Pancreas (tissue), 10 donors: Measurements from ENCODE around the gene VDAC1. TPM values are rescaled to one million over a fixed set of nuclear protein-coding genes. Genes with fewer than 3 reads are reported as not detected.

Source experiments
- ATAC-seq, 4 donors: fragments of 200-7000 bp; cut with Tn5 transposase; one replicate each; pipeline versions ENCODE4 v1.8.0 to v1.9.1; 2020; ENCODE audit warnings: mild to moderate bottlenecking in 4 of 4, moderate library complexity in 4 of 4
- DNase-seq, 6 donors: peaks; one replicate each; pipeline ENCODE4 v3.0.0-alpha.2; 2020
- FAIRE-seq: peaks from 2 replicates; lab custom pipeline; 2012; peaks lifted over from hg19 to GRCh38; lab: Jason Lieb, UNC
- H3K27ac ChIP-seq, 4 donors: fragments of 200-600 bp; sonication (generic); 1 replicate in 3 of 4; 2 replicates in 1 of 4; pipeline versions ENCODE4 v1.5.0 to v1.8.0; 2020
- H3K27me3 ChIP-seq, 4 donors: fragments of 200-600 bp; one replicate each; pipeline ENCODE4 v1.8.0; 2021
- H3K36me3 ChIP-seq, 3 donors: fragments of 200-600 bp; sonication (generic) in 1 of 3; one replicate each; pipeline versions ENCODE4 v1.5.0 to v1.8.0; 2020 to 2021
- H3K4me1 ChIP-seq, 3 donors: fragments of 200-600 bp; one replicate each; pipeline ENCODE4 v1.8.0; 2021
- H3K4me3 ChIP-seq, 4 donors: fragments of 200-600 bp; sonication (generic) in 2 of 4; one replicate each; pipeline versions ENCODE4 v1.5.0 to v1.8.0; 2020 to 2021
- H3K9me3 ChIP-seq, 4 donors: fragments of 200-600 bp; one replicate each; pipeline ENCODE4 v1.8.0; 2021
- WGBS, 2 donors: extraction: QIAGEN DNeasy Blood & Tissue Kit; methylation state at CpG; one replicate each; pipeline ENCODE4 v1.1.7; 2013; 5-methylcytosine and 5-hydroxymethylcytosine counted together
- intact Hi-C, 3 donors: fragments of 100-400 bp; cut with DNase I; formaldehyde crosslinking; loops; one replicate each; pipeline versions ENCODE4 v1.11.1 to v1.14.2; 2022
- polyA plus RNA-seq, 2 donors: library from polyadenylated mRNA; stranded (reverse); fragments of 200-250 nt; gene quantifications; one replicate each; pipeline ENCODE4 v1.2.3, GENCODE V29; 2013
- total RNA-seq, 6 donors: library from RNA; stranded (reverse); fragmentation: NEBNext Ultra II Directional in 4 of 6; extraction: Animal tissue kit (Norgen Biotek cat#: 25700) in 4 of 6; gene quantifications; one replicate each; pipeline versions ENCODE4 v1.2.1 to v1.2.4, GENCODE V29; 2021 to 2023
- TF ChIP-seq, protein P1 (sequence below), 4 donors: fragments of 200-600 bp; sonication (generic) in 3 of 4; IDR thresholded peaks; one replicate each; pipeline versions ENCODE4 v1.5.0 to v1.8.0; 2021; ENCODE audit warnings: antibody characterized with exemption in 4 of 4
- donor health status: healthy with polysubstance abuse.
- donor health status: DM: no; HTN: no; CAD: no; lungs with moderate emphysema.
- donor health status: DM: no; HTN: no; CAD: no.
- donor health status: control.
- donor health status: control.
- donor health status: Bipolar disorder and iron deficiency.
- donor health status: DM: yes; HTN: yes; CAD: no.
- donor health status: DM: no; HTN: no; CAD: no.
- donor health status: DM: no; HTN: no; CAD: no.
- donor health status: DM: yes; HTN: yes; CAD: no.

Gene VDAC1
- total and polyA plus RNA-seq, 8 donors: 41.8 to 87.8 (median 63.4) TPM

DNA sequence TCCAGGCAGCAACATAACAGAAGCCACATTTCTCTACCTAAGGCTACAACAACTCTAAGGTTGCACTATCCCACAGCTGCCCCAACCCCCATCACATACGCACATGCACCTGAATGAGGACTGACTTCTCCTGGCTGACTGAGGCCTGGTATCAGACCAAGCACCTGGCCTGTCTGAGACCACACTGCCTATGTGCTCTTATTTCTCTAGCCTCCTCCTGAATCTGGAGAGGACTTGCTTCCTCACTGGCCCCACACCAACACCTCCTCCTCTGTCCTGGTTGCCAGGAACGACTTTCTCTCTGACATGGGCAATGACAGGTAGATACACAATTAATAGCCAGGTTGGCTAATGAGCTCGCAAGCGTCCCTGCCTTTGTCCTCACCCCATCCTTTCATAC is 14.9 kb upstream of the VDAC1 start:
- peak overlapping the region in 3 of 4 donors; percentile 12 to 74 (median 58) for H3K27ac ChIP-seq
- ATAC-seq (peak; percentile 29 to 46 (median 36)), FAIRE-seq (no peak), DNase-seq (peak in 1 of 6 donors; percentile 46)
- WGBS, 2 donors: 25 to 29% methylated on average over 4 of the region's 4 CpGs
- intact Hi-C loops: no loop called here
- H3K4me3 ChIP-seq: no peak overlapping the region
- no peaks in the 10 kb centered on the region for H3K36me3 ChIP-seq
- TF ChIP-seq, protein P1, sequence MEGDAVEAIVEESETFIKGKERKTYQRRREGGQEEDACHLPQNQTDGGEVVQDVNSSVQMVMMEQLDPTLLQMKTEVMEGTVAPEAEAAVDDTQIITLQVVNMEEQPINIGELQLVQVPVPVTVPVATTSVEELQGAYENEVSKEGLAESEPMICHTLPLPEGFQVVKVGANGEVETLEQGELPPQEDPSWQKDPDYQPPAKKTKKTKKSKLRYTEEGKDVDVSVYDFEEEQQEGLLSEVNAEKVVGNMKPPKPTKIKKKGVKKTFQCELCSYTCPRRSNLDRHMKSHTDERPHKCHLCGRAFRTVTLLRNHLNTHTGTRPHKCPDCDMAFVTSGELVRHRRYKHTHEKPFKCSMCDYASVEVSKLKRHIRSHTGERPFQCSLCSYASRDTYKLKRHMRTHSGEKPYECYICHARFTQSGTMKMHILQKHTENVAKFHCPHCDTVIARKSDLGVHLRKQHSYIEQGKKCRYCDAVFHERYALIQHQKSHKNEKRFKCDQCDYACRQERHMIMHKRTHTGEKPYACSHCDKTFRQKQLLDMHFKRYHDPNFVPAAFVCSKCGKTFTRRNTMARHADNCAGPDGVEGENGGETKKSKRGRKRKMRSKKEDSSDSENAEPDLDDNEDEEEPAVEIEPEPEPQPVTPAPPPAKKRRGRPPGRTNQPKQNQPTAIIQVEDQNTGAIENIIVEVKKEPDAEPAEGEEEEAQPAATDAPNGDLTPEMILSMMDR (IDR thresholded peaks at IDR 0.05): no peak
- no peaks in the 10 kb centered on the region for H3K27me3 ChIP-seq
- peaks cover 6 to 27% (median 20%) of the 10 kb centered on the region in 3 donors for H3K4me1 ChIP-seq
- H3K9me3 ChIP-seq: no peaks in the 10 kb centered on the region

- H3K27me3 ChIP-seq: no peaks in the 10 kb centered on the region
- FAIRE-seq (no peak), DNase-seq (no peak), ATAC-seq (no peak)
- H3K4me3 ChIP-seq: no peak overlapping the region
- H3K27ac ChIP-seq: peak overlapping the region in 3 of 4 donors; percentile 12 to 74 (median 58)
- intact Hi-C loops: no loop called here
- H3K4me1 ChIP-seq: peaks cover 6 to 27% (median 20%) of the 10 kb centered on the region in 3 donors
- H3K9me3 ChIP-seq: no peaks in the 10 kb centered on the region
- TF ChIP-seq, protein P1 (IDR thresholded peaks at IDR 0.05): no peak
- WGBS, 2 donors: 74 to 80% methylated on average over 5 of the region's 5 CpGs
- no peaks in the 10 kb centered on the region for H3K36me3 ChIP-seq
These were observed 14.2 kb upstream of the VDAC1 start for GRCh38 chr5:134018986-134019316.

DNA sequence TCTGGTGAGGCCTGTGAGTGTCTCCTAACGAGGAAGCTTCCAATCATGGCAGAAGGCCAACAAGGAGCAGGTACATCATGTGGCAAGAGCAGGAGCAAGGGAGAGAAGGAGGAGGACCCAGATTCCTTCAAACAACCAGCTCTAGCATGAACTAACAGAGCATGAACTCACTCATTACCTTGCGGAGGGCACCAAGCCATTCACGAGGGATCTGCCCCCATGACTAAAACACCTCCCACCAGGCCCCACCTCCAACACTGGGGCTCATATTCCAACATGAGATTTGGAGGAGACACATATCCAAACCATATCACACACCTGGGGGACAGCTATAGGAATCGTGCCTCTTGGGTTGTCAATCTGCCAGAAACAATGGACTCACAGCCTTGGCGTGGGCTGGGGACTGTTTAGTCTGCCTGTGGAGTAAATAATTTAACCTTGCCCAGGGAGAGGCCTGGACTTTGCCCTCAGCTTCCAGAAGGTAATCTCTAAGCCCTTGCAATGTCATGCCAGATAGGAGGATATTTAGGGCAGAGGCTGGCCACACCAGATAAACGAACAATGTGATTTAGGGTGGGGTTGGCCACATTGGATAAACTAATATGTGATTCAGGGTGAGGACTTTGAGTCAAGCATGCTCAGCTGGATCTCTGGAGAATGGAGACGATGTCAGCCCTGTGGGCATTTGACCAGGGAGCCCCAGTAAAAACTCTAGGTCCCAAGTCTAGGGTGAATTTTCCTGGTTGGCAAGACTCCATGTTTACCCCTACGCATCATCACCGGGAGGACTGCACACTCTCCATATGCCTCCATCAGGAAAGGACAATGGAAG is 13.6 kb upstream of the VDAC1 start:
- no peak overlapping the region for H3K4me3 ChIP-seq
- intact Hi-C loops: no loop called here
- no peaks in the 10 kb centered on the region for H3K9me3 ChIP-seq
- TF ChIP-seq, protein P1 (IDR thresholded peaks at IDR 0.05): no peak
- H3K4me1 ChIP-seq: peaks cover 6 to 27% (median 20%) of the 10 kb centered on the region in 3 donors
- ATAC-seq: peak; percentile 83 to 92 (median 91)
- H3K27me3 ChIP-seq: no peaks in the 10 kb centered on the region
- H3K27ac ChIP-seq: peak overlapping the region in 3 of 4 donors; percentile 26 to 74 (median 58)
- WGBS, 2 donors: 13 to 18% methylated on average over 9 of the region's 9 CpGs
- DNase-seq: peak in 5 of 6 donors; percentile 54 to 77 (median 56)
- no peaks in the 10 kb centered on the region for H3K36me3 ChIP-seq
- FAIRE-seq: peak; percentile 13

GRCh38 chr5:134008266-134008749 is 3.5 kb upstream of the VDAC1 start:
- TF ChIP-seq, protein P1 (IDR thresholded peaks at IDR 0.05): no peak
- DNase-seq (no peak), FAIRE-seq (no peak), ATAC-seq (no peak)
- Histone ChIP-seq H3K9me3 (no peaks in the 10 kb centered on the region), H3K27ac (no peak overlapping the region), H3K4me3 (no peak overlapping the region), H3K4me1 (peaks cover under 1 to 11% (median 9%) of the 10 kb centered on the region in 3 donors), H3K27me3 (no peaks in the 10 kb centered on the region), H3K36me3 (no peaks in the 10 kb centered on the region)
- intact Hi-C loops: no loop called here
- WGBS, 2 donors: 73 to 81% methylated on average over 2 of the region's 2 CpGs
